Measurements from ENCODE around the gene TMIE. TPM values are rescaled to one million over a fixed set of nuclear protein-coding genes. Genes with fewer than 3 reads are reported as not detected.

TMIE gene
- polyA plus RNA-seq, 5 donors: 0.63 to 0.85 (median 0.73) TPM

Other genes with a start within 250 kb of the TMIE start
- 1 to 10 TPM; 3.1 to 7.1 (median 4.9) TPM for gene LTF, start 236.5 kb upstream of the TMIE start, polyA plus RNA-seq (ENCODE audit: insufficient read depth in 1 of 5, insufficient read length in 5 of 5, low replicate concordance in 1 of 5)
- under 1 TPM in 1 of 5 donors, not detected in 4; 0.12 TPM for gene RTP3, start 203.4 kb upstream of the TMIE start, polyA plus RNA-seq (ENCODE audit: insufficient read depth in 1 of 5, insufficient read length in 5 of 5, low replicate concordance in 1 of 5)
- gene LRRC2, start 135.1 kb upstream of the TMIE start, polyA plus RNA-seq (ENCODE audit: insufficient read depth in 1 of 5, insufficient read length in 5 of 5, low replicate concordance in 1 of 5): under 1 TPM; 0.37 to 0.86 (median 0.47) TPM
- not detected for gene FAM240A, start 88.9 kb upstream of the TMIE start, polyA plus RNA-seq (ENCODE audit: insufficient read depth in 1 of 5, insufficient read length in 5 of 5, low replicate concordance in 1 of 5)
- gene ALS2CL, start 7.7 kb upstream of the TMIE start, polyA plus RNA-seq (ENCODE audit: insufficient read depth in 1 of 5, insufficient read length in 5 of 5, low replicate concordance in 1 of 5): 10 to 100 TPM in 2 of 5 donors, 1 to 10 TPM in 3; 8.2 to 13.1 (median 9.4) TPM
- gene PRSS50, start 16.5 kb downstream of the TMIE start, polyA plus RNA-seq (ENCODE audit: insufficient read depth in 1 of 5, insufficient read length in 5 of 5, low replicate concordance in 1 of 5): 1 to 10 TPM in 1 of 5 donors, under 1 TPM in 4; 0.40 to 1.2 (median 0.70) TPM
- gene MYL3, start 162.1 kb downstream of the TMIE start, polyA plus RNA-seq (ENCODE audit: insufficient read depth in 1 of 5, insufficient read length in 5 of 5, low replicate concordance in 1 of 5): 10 to 100 TPM in 3 of 5 donors, 1 to 10 TPM in 2; 7.3 to 25.7 (median 10.4) TPM
- gene PTH1R, start 176.3 kb downstream of the TMIE start, polyA plus RNA-seq (ENCODE audit: insufficient read depth in 1 of 5, insufficient read length in 5 of 5, low replicate concordance in 1 of 5): 100 to 1,000 TPM in 1 of 5 donors, 10 to 100 TPM in 4; 63.3 to 136 (median 78.3) TPM

Measured in right lung (tissue), 5 donors.